Measurements from ENCODE around the gene SPIN2B.
"Not testable (repeated sequence)": the region's sequence is repeated elsewhere in the genome, so short reads cannot be mapped to it uniquely, and the experiment has no call there.

The SPIN2B gene

DNA sequence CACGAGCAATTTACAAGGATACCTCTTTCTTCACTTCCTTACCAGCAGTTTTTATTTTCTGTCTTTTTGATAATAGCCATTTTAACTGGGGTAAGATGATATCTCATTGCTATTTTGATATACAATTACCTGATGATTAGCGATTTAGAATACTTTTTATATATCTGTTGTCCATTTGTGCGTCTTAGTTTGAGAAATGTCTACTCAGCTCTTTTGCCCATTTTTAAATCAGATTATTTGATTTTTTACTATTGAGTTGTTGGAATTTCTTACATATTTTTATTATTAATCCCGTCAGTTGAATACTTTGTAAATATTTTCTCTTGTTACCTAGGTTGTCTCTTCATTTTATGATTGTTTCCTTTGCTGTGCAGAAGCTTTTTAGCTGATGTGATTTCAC, 17.3 kb upstream of the SPIN2B start:
- no peak overlapping the region for H4K91ac ChIP-seq (ENCODE audit: low read length)
- H2BK15ac ChIP-seq (ENCODE audit: low read depth, poor library complexity, severe bottlenecking): no peak overlapping the region
- no peak overlapping the region for H2BK5ac ChIP-seq (ENCODE audit: low read depth, low read length, poor library complexity, severe bottlenecking)
- no peak overlapping the region for H4K8ac ChIP-seq (ENCODE audit: low read length)
- no peaks in the 10 kb centered on the region for H3K79me1 ChIP-seq (replicated peaks; ENCODE audit: low read length, poor library complexity, severe bottlenecking)
- H3K27me3 ChIP-seq (ENCODE audit: control insufficient read depth in 1 of 2, insufficient read depth in 1 of 2, low read length in 2 of 2): no peaks in the 10 kb centered on the region
- no peak overlapping the region for H2BK120ac ChIP-seq (ENCODE audit: low read depth, low read length)
- H3K27ac ChIP-seq (ENCODE audit: low read length, poor library complexity, severe bottlenecking): no peak overlapping the region
- H3K18ac ChIP-seq (ENCODE audit: low read depth in 1 of 2, low read length in 2 of 2): no peak overlapping the region
- H3K14ac ChIP-seq (ENCODE audit: low read length in 2 of 2): no peak overlapping the region
- no peaks in the 10 kb centered on the region for H3K36me3 ChIP-seq (ENCODE audit: control insufficient read depth in 1 of 2, insufficient read depth in 2 of 2, low read depth in 1 of 2, low read length in 2 of 2)
- WGBS: no CpG with 5 or more reads among the region's 4 CpGs
- no peak for DNase-seq
- H3K4me3 ChIP-seq (ENCODE audit: insufficient read depth in 1 of 2, low read depth in 1 of 2, low read length in 2 of 2): no peak overlapping the region
- H2AK5ac ChIP-seq (ENCODE audit: low read length, severe bottlenecking): no peak overlapping the region
- H3K4me2 ChIP-seq (ENCODE audit: low read length, poor library complexity, severe bottlenecking): no peak overlapping the region
- peaks cover 5% of the 10 kb centered on the region for H3K4me1 ChIP-seq (ENCODE audit: control insufficient read depth, insufficient read depth, low read depth, low read length)
- H3K4ac ChIP-seq (ENCODE audit: low read depth in 1 of 2, low read length in 2 of 2): no peak overlapping the region
- H3K23ac ChIP-seq (ENCODE audit: low read length in 2 of 2): no peak overlapping the region
- no peak overlapping the region for H3K9ac ChIP-seq (ENCODE audit: low read length)
- H2BK12ac ChIP-seq (ENCODE audit: low read length in 2 of 2): no peak overlapping the region
- H3K9me3 ChIP-seq (ENCODE audit: control insufficient read depth, low read length): no peaks in the 10 kb centered on the region
- no peak overlapping the region for H2AFZ ChIP-seq (ENCODE audit: low read depth, low read length)

DNA sequence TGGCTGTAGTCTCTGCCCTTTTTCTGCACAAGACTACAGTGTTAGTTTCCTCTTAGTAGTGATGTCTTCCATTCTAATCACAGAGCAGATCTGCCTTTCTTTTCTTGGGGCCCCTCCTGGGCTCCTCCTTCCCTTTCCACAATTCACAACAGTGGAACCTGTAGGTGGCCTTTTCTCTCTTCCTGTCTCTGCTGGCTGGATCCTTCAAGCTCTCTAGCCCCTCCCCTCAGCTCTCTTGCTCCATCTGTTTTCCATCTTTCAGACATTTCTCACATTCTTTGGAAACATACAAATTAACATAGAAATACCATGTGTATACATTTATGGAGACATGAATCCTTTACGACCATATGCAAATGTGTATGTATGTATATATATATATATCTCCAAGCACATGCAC, 16.2 kb upstream of the SPIN2B start:
- Histone ChIP-seq H2BK120ac (ENCODE audit: low read depth, low read length) (no peak overlapping the region), H2AK5ac (ENCODE audit: low read length, severe bottlenecking) (no peak overlapping the region), H3K27me3 (ENCODE audit: control insufficient read depth in 1 of 2, insufficient read depth in 1 of 2, low read length in 2 of 2) (no peaks in the 10 kb centered on the region), H2BK15ac (ENCODE audit: low read depth, poor library complexity, severe bottlenecking) (no peak overlapping the region), H3K4me2 (ENCODE audit: low read length, poor library complexity, severe bottlenecking) (peak overlapping the region; percentile 73), H4K8ac (ENCODE audit: low read length) (peak overlapping the region; percentile 47), H3K23ac (ENCODE audit: low read length in 2 of 2) (no peak overlapping the region), H2BK5ac (ENCODE audit: low read depth, low read length, poor library complexity, severe bottlenecking) (no peak overlapping the region), H4K91ac (ENCODE audit: low read length) (no peak overlapping the region), H3K4me1 (ENCODE audit: control insufficient read depth, insufficient read depth, low read depth, low read length) (peaks cover 5% of the 10 kb centered on the region), H3K79me1 (replicated peaks; ENCODE audit: low read length, poor library complexity, severe bottlenecking) (no peaks in the 10 kb centered on the region), H3K4ac (ENCODE audit: low read depth in 1 of 2, low read length in 2 of 2) (no peak overlapping the region), H3K14ac (ENCODE audit: low read length in 2 of 2) (no peak overlapping the region), H3K9me3 (ENCODE audit: control insufficient read depth, low read length) (no peaks in the 10 kb centered on the region), H2AFZ (ENCODE audit: low read depth, low read length) (no peak overlapping the region), H3K4me3 (ENCODE audit: insufficient read depth in 1 of 2, low read depth in 1 of 2, low read length in 2 of 2) (peak overlapping the region; percentile 59 to 73), H3K18ac (ENCODE audit: low read depth in 1 of 2, low read length in 2 of 2) (peak overlapping the region in 1 of 2 experiments; percentile 21), H2BK12ac (ENCODE audit: low read length in 2 of 2) (no peak overlapping the region), H3K27ac (ENCODE audit: low read length, poor library complexity, severe bottlenecking) (no peak overlapping the region), H3K36me3 (ENCODE audit: control insufficient read depth in 1 of 2, insufficient read depth in 2 of 2, low read depth in 1 of 2, low read length in 2 of 2) (no peaks in the 10 kb centered on the region), H3K9ac (ENCODE audit: low read length) (peak overlapping the region; percentile 70)
- WGBS: no CpG with 5 or more reads among the region's 1 CpG
- DNase-seq: peak; percentile 19

DNA sequence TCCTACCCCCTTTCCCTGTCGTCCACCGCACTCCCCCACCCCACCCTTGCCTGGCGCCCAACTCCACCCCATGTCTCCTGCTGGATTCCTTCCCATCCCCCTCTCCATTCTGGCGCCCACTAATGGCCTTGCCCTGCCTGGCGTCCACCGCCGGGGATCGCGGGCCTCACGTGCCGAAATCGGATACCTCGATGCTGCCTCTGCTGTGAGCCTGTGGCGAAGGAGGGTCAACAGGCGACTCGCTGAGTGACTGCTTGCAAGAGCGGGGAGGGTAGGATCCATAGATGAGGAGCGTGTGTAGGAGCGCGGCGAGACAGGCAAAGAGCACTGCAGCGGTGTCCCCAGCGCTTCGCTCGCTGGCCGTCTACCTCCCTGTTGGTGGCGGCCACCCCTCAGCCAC, 15.7 kb upstream of the SPIN2B start, which contains the start of gene SPIN2A:
Gene SPIN2A (minus strand): TSS at position 325 of the 400 bp plus-strand sequence. CDS start 800 bp downstream, outside the sequence.
- H3K23ac ChIP-seq (ENCODE audit: low read length in 2 of 2); H3K9me3 ChIP-seq (ENCODE audit: control insufficient read depth, low read length); H3K14ac ChIP-seq (ENCODE audit: low read length in 2 of 2); H3K27ac ChIP-seq (ENCODE audit: low read length, poor library complexity, severe bottlenecking); H3K4me1 ChIP-seq (ENCODE audit: control insufficient read depth, insufficient read depth, low read depth, low read length); H2BK5ac ChIP-seq (ENCODE audit: low read depth, low read length, poor library complexity, severe bottlenecking); H2BK12ac ChIP-seq (ENCODE audit: low read length in 2 of 2); H4K91ac ChIP-seq (ENCODE audit: low read length); H3K79me1 ChIP-seq (replicated peaks; ENCODE audit: low read length, poor library complexity, severe bottlenecking); H3K4ac ChIP-seq (ENCODE audit: low read depth in 1 of 2, low read length in 2 of 2); H2BK120ac ChIP-seq (ENCODE audit: low read depth, low read length); H3K27me3 ChIP-seq (ENCODE audit: control insufficient read depth in 1 of 2, insufficient read depth in 1 of 2, low read length in 2 of 2); H3K36me3 ChIP-seq (ENCODE audit: control insufficient read depth in 1 of 2, insufficient read depth in 2 of 2, low read depth in 1 of 2, low read length in 2 of 2); H2AFZ ChIP-seq (ENCODE audit: low read depth, low read length); H2BK15ac ChIP-seq (ENCODE audit: low read depth, poor library complexity, severe bottlenecking); H2AK5ac ChIP-seq (ENCODE audit: low read length, severe bottlenecking): not testable (repeated sequence)
- WGBS: 41% methylated on average over 15 of the region's 27 CpGs
- peak within 1 kb of the TSS; percentile 47 for H4K8ac ChIP-seq (ENCODE audit: low read length)
- peak; percentile 7 for DNase-seq
- H3K18ac ChIP-seq (ENCODE audit: low read depth in 1 of 2, low read length in 2 of 2): peak within 1 kb of the TSS in 1 of 2 experiments; percentile 21
- H3K4me2 ChIP-seq (ENCODE audit: low read length, poor library complexity, severe bottlenecking): peak within 1 kb of the TSS; percentile 73
- peak within 1 kb of the TSS; percentile 70 for H3K9ac ChIP-seq (ENCODE audit: low read length)
- H3K4me3 ChIP-seq (ENCODE audit: insufficient read depth in 1 of 2, low read depth in 1 of 2, low read length in 2 of 2): peak within 1 kb of the TSS; percentile 59 to 73

DNA sequence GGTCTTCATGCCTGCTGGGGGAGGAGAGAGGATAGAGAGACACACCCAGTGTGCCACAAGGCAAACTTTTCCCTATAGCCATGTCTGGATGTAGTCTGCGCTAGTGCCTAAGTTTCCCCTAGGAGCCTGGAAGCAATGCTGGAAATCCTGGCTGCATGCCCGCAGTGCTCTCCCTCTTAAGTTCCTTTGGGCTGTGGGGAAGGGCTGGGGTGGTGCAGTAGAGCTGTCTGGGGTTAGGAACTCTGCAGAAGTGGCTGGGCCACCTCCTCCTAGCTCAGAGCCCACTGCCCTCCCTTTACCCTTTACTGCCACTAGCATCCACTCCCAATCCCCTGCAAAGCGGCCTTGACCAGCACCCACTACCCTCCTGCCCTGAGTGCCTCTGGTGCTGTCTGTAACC, 15.2 kb upstream of the SPIN2B start:
- WGBS: 71% methylated on average over 1 of the region's 3 CpGs
- H4K8ac ChIP-seq (ENCODE audit: low read length): not testable (repeated sequence)

More for the DNA sequence above, 15.2 kb upstream of the SPIN2B start:
- H2BK15ac ChIP-seq (ENCODE audit: low read depth, poor library complexity, severe bottlenecking); H3K79me1 ChIP-seq (replicated peaks; ENCODE audit: low read length, poor library complexity, severe bottlenecking); H2BK12ac ChIP-seq (ENCODE audit: low read length in 2 of 2); H3K4me1 ChIP-seq (ENCODE audit: control insufficient read depth, insufficient read depth, low read depth, low read length); H3K14ac ChIP-seq (ENCODE audit: low read length in 2 of 2); H3K27ac ChIP-seq (ENCODE audit: low read length, poor library complexity, severe bottlenecking); H3K27me3 ChIP-seq (ENCODE audit: control insufficient read depth in 1 of 2, insufficient read depth in 1 of 2, low read length in 2 of 2); H4K91ac ChIP-seq (ENCODE audit: low read length); H3K9ac ChIP-seq (ENCODE audit: low read length); H3K18ac ChIP-seq (ENCODE audit: low read depth in 1 of 2, low read length in 2 of 2); H3K9me3 ChIP-seq (ENCODE audit: control insufficient read depth, low read length); H2AK5ac ChIP-seq (ENCODE audit: low read length, severe bottlenecking); H3K4ac ChIP-seq (ENCODE audit: low read depth in 1 of 2, low read length in 2 of 2); H3K23ac ChIP-seq (ENCODE audit: low read length in 2 of 2); H2AFZ ChIP-seq (ENCODE audit: low read depth, low read length); DNase-seq; H2BK5ac ChIP-seq (ENCODE audit: low read depth, low read length, poor library complexity, severe bottlenecking); H3K36me3 ChIP-seq (ENCODE audit: control insufficient read depth in 1 of 2, insufficient read depth in 2 of 2, low read depth in 1 of 2, low read length in 2 of 2); H2BK120ac ChIP-seq (ENCODE audit: low read depth, low read length): not testable (repeated sequence)
- peak overlapping the region in 1 of 2 experiments; percentile 73 for H3K4me3 ChIP-seq (ENCODE audit: insufficient read depth in 1 of 2, low read depth in 1 of 2, low read length in 2 of 2)
- peak overlapping the region; percentile 73 for H3K4me2 ChIP-seq (ENCODE audit: low read length, poor library complexity, severe bottlenecking)

Data from mesenchymal stem cell (in vitro differentiated cells and primary cell).